GM23338 (cell line): Measurements from ENCODE around the gene LY6G6D. TPM values are rescaled to one million over a fixed set of nuclear protein-coding genes. Genes with fewer than 3 reads are reported as not detected.

ENCODE experiments used
- ATAC-seq: fragments of 200-7000 bp; cut with Tn5 transposase; 3 replicates; pipeline ENCODE4 v1.9.1; 2020
- DNase-seq: peaks from one replicate; pipeline ENCODE4 v3.0.0-alpha.2; 2015; ENCODE audit warnings: low spot score
- H2AFZ ChIP-seq: fragments of 200-600 bp; sonication (generic); 2 replicates; pipeline ENCODE4 v1.8.0; 2016; ENCODE audit warnings: antibody characterized with exemption, mild to moderate bottlenecking, moderate library complexity
- H3F3A ChIP-seq: fragments of 200-600 bp; sonication (generic); replicated peaks from 2 replicates; pipeline ENCODE4 v1.8.0; 2017; ENCODE audit warnings: antibody characterized with exemption, mixed run types, low read depth
- H3K27ac ChIP-seq: fragments of 200-600 bp; sonication (generic); 2 replicates; pipeline ENCODE4 v1.6.1; 2016; ENCODE audit warnings: low read depth
- H3K27me3 ChIP-seq: fragments of 200-600 bp; sonication (generic); 2 replicates; pipeline ENCODE4 v1.8.0; 2016; ENCODE audit warnings: mild to moderate bottlenecking, mixed run types, moderate library complexity; ENCODE audit not compliant: insufficient read depth
- H3K36me3 ChIP-seq: fragments of 200-600 bp; sonication (generic); 2 replicates; pipeline ENCODE4 v1.8.0; 2016; ENCODE audit warnings: mild to moderate bottlenecking; ENCODE audit not compliant: insufficient read depth
- H3K4me1 ChIP-seq: fragments of 200-600 bp; sonication (generic); 2 replicates; pipeline ENCODE4 v1.8.0; 2016; ENCODE audit warnings: mild to moderate bottlenecking, moderate library complexity; ENCODE audit not compliant: insufficient read depth
- H3K4me2 ChIP-seq: fragments of 200-600 bp; sonication (generic); 2 replicates; pipeline ENCODE4 v1.7.1; 2017; ENCODE audit warnings: mixed run types
- H3K4me3 ChIP-seq: fragments of 200-600 bp; sonication (generic); 2 replicates; pipeline ENCODE4 v1.6.1; 2016; ENCODE audit warnings: mixed run types
- H3K79me2 ChIP-seq: fragments of 200-600 bp; sonication (generic); replicated peaks from 2 replicates; pipeline ENCODE4 v1.8.0; 2017; ENCODE audit warnings: mild to moderate bottlenecking; ENCODE audit not compliant: insufficient read depth
- H3K9me2 ChIP-seq: fragments of 200-600 bp; sonication (generic); 2 replicates; pipeline ENCODE4 v1.8.0; 2017; ENCODE audit not compliant: insufficient read depth
- H4K20me1 ChIP-seq: fragments of 200-600 bp; sonication (generic); replicated peaks from 2 replicates; pipeline ENCODE4 v1.8.0; 2017; ENCODE audit warnings: mild to moderate bottlenecking; ENCODE audit not compliant: insufficient read depth
- H3K27ac Mint-ChIP-seq: 2 replicates; pipeline ENCODE4 v1.8.0; 2020; ENCODE audit warnings: inconsistent platforms, mild to moderate bottlenecking, moderate library complexity, mixed read lengths
- H3K27me3 Mint-ChIP-seq: 3 replicates; pipeline ENCODE4 v1.8.0; 2022; ENCODE audit warnings: low read depth, mild to moderate bottlenecking, moderate library complexity, mixed read lengths, inconsistent platforms; ENCODE audit not compliant: insufficient read depth, poor library complexity
- H3K36me3 Mint-ChIP-seq: 3 replicates; pipeline ENCODE4 v1.8.0; 2021; ENCODE audit warnings: low read depth, mild to moderate bottlenecking, inconsistent platforms, moderate library complexity, mixed read lengths
- H3K4me1 Mint-ChIP-seq: 3 replicates; pipeline ENCODE4 v1.8.0; 2020; ENCODE audit warnings: mild to moderate bottlenecking, inconsistent platforms, mixed read lengths
- H3K4me3 Mint-ChIP-seq: 3 replicates; pipeline ENCODE4 v1.8.0; 2021; ENCODE audit warnings: moderate library complexity, mild to moderate bottlenecking, inconsistent platforms, mixed read lengths
- H3K9me3 Mint-ChIP-seq: 3 replicates; pipeline ENCODE4 v1.8.0; 2020; ENCODE audit warnings: moderate library complexity, mild to moderate bottlenecking, inconsistent platforms, mixed read lengths
- POLR2AphosphoS5 ChIP-seq: IDR thresholded peaks from 2 replicates; pipeline ENCODE4 v1.6.1; 2016; ENCODE audit warnings: antibody characterized with exemption, low read depth
- REST ChIP-seq: IDR thresholded peaks from one replicate; pipeline ENCODE4 v1.6.1; 2018; ENCODE audit warnings: antibody characterized with exemption; ENCODE audit not compliant: unreplicated experiment
- ZNF114 ChIP-seq: fragments of 250-450 bp; sonication (Bioruptor Pico); IDR thresholded peaks from 2 replicates; pipeline ENCODE4 v1.5.0; 2020; ENCODE audit warnings: mild to moderate bottlenecking, moderate library complexity
- ZNF462 ChIP-seq: fragments of 250-450 bp; sonication (Bioruptor Pico); IDR thresholded peaks from 2 replicates; pipeline ENCODE4 v1.5.0; 2020; ENCODE audit warnings: mild to moderate bottlenecking, moderate library complexity
- polyA plus RNA-seq: library from polyadenylated mRNA; unstranded; fragments of >200 nt; fragmentation: Nextera tagmentation; extraction: Ambion mirVana; gene quantifications from 2 replicates; pipeline ENCODE4 v1.2.1, GENCODE V29; 2016
- total RNA-seq: library from RNA; depleted of rRNA; stranded (reverse); fragments of >200 nt; shearing (Covaris generic); gene quantifications from 2 replicates; pipeline ENCODE4 v1.2.3, GENCODE V29; 2014

The LY6G6D gene
- total and polyA plus RNA-seq, 2 experiments from 2014 or later, result not detected

- ATAC-seq, result no peak
- H3K4me1 Mint-ChIP-seq, result peaks cover 10% of the 10 kb centered on the region
- peaks cover 3% of the 10 kb centered on the region; the same call in 1 of the 2 replicates for H4K20me1 ChIP-seq
- H3K36me3 Mint-ChIP-seq, result peaks cover 8% of the 10 kb centered on the region; the same call in 2 of the 3 replicates
- H3K9me2 ChIP-seq, result no peaks in the 10 kb centered on the region
- H3K36me3 ChIP-seq, result no peaks in the 10 kb centered on the region
- peaks cover 14% of the 10 kb centered on the region for H3K79me2 ChIP-seq
- H3K27me3 ChIP-seq, result no peaks in the 10 kb centered on the region
- H3K4me3 ChIP-seq, result peak overlapping the region; percentile 80
- no peak overlapping the region for H3K27ac ChIP-seq
- H3K27ac Mint-ChIP-seq, result peak overlapping the region; percentile 95
- TF ChIP-seq POLR2AphosphoS5, result no peak
- no peak for TF ChIP-seq ZNF114 (CRISPR knock-in tag)
- H2AFZ ChIP-seq, result peak overlapping the region; percentile 80; the same call in 1 of the 2 replicates
- H3K4me3 Mint-ChIP-seq, result peak overlapping the region; percentile 96
- peak overlapping the region; percentile 86 for H3K4me2 ChIP-seq
- no peak for DNase-seq
- H3K4me1 ChIP-seq, result peaks cover 5% of the 10 kb centered on the region; the same call in 1 of the 2 replicates
- peaks cover 6% of the 10 kb centered on the region for H3K27me3 Mint-ChIP-seq
- peaks cover 3% of the 10 kb centered on the region; the same call in 1 of the 2 replicates for H3F3A ChIP-seq
- no peaks in the 10 kb centered on the region for H3K9me3 Mint-ChIP-seq
Measured at GRCh38 chr6:31701666-31702404, 13.3 kb upstream of the LY6G6D start.

GRCh38 chr6:31702405-31702818, 12.7 kb upstream of the LY6G6D start:
- Histone ChIP-seq H3F3A (peaks cover 3% of the 10 kb centered on the region; the same call in 1 of the 2 replicates), H4K20me1 (peaks cover 3% of the 10 kb centered on the region; the same call in 1 of the 2 replicates), H3K36me3 (no peaks in the 10 kb centered on the region), H3K27ac (peak overlapping the region; percentile 89; the same call in 1 of the 2 replicates), H2AFZ (peak overlapping the region; percentile 80), H3K79me2 (peaks cover 14% of the 10 kb centered on the region), H3K4me1 (peaks cover 5% of the 10 kb centered on the region; the same call in 1 of the 2 replicates), H3K4me3 (peak overlapping the region; percentile 80), H3K27me3 (no peaks in the 10 kb centered on the region), H3K4me2 (peak overlapping the region; percentile 86), H3K9me2 (no peaks in the 10 kb centered on the region)
- H3K4me1 Mint-ChIP-seq, result peaks cover 10% of the 10 kb centered on the region
- ATAC-seq (peak; percentile 41), DNase-seq (no peak)
- peaks cover 10% of the 10 kb centered on the region for H3K27me3 Mint-ChIP-seq
- TF ChIP-seq REST (no peak), ZNF462 (CRISPR knock-in tag) (no peak)
- H3K9me3 Mint-ChIP-seq, result no peaks in the 10 kb centered on the region
- peak overlapping the region; percentile 96 for H3K4me3 Mint-ChIP-seq
- H3K36me3 Mint-ChIP-seq, result peaks cover 8% of the 10 kb centered on the region; the same call in 2 of the 3 replicates
- peak overlapping the region; percentile 95 for H3K27ac Mint-ChIP-seq
